NT2/D1 (cell line): Measurements from ENCODE around the gene ACOXL.

Experiments
- YY1 ChIP-seq: IDR thresholded peaks from 2 replicates; pipeline ENCODE4 v1.6.1; 2011; ENCODE audit not compliant: insufficient read length, insufficient read depth
- ZNF274 ChIP-seq: IDR thresholded peaks from 2 replicates; pipeline ENCODE4 v1.6.1; 2011; ENCODE audit warnings: mild to moderate bottlenecking, low read depth, low read length

GRCh38 chr2:110785439-110785838, 53.1 kb downstream of the ACOXL start:
- no peak for TF ChIP-seq ZNF274
- no peak for TF ChIP-seq YY1
